HEK293 (cell line): ENCODE data around the gene SPDL1.

Source experiments
- CTCF ChIP-seq: fragments of 450-650 bp; formaldehyde crosslinking; IDR thresholded peaks from 2 replicates; pipeline ENCODE4 v1.5.1; 2016; ENCODE audit warnings: missing biosample characterization, missing genetic modification characterization
- FEZF1 ChIP-seq: fragments of 450-650 bp; formaldehyde crosslinking; IDR thresholded peaks from 2 replicates; pipeline ENCODE4 v1.5.1; 2016; ENCODE audit warnings: missing biosample characterization, missing genetic modification characterization
- ZBTB11 ChIP-seq: fragments of 450-650 bp; formaldehyde crosslinking; conservative IDR thresholded peaks from 2 replicates; pipeline ENCODE4 v1.5.1; 2016; ENCODE audit warnings: low read depth, missing biosample characterization, missing genetic modification characterization
- ZNF610 ChIP-seq: fragments of 450-650 bp; formaldehyde crosslinking; IDR thresholded peaks from 2 replicates; pipeline ENCODE4 v1.5.1; 2016; ENCODE audit warnings: missing biosample characterization, missing genetic modification characterization, borderline replicate concordance
- ZNF701 ChIP-seq: fragments of 450-650 bp; formaldehyde crosslinking; IDR thresholded peaks from 2 replicates; pipeline ENCODE4 v1.5.1; 2016; ENCODE audit warnings: missing biosample characterization, missing genetic modification characterization
- TF ChIP-seq, protein P1 (sequence below): fragments of 450-650 bp; formaldehyde crosslinking; IDR thresholded peaks from 2 replicates; pipeline ENCODE4 v1.5.1; 2016; ENCODE audit warnings: missing biosample characterization, missing genetic modification characterization

- TF ChIP-seq CTCF = no peak
- TF ChIP-seq, protein P1, sequence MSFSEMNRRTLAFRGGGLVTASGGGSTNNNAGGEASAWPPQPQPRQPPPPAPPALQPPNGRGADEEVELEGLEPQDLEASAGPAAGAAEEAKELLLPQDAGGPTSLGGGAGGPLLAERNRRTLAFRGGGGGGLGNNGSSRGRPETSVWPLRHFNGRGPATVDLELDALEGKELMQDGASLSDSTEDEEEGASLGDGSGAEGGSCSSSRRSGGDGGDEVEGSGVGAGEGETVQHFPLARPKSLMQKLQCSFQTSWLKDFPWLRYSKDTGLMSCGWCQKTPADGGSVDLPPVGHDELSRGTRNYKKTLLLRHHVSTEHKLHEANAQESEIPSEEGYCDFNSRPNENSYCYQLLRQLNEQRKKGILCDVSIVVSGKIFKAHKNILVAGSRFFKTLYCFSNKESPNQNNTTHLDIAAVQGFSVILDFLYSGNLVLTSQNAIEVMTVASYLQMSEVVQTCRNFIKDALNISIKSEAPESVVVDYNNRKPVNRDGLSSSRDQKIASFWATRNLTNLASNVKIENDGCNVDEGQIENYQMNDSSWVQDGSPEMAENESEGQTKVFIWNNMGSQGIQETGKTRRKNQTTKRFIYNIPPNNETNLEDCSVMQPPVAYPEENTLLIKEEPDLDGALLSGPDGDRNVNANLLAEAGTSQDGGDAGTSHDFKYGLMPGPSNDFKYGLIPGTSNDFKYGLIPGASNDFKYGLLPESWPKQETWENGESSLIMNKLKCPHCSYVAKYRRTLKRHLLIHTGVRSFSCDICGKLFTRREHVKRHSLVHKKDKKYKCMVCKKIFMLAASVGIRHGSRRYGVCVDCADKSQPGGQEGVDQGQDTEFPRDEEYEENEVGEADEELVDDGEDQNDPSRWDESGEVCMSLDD (tag by site-specific recombination) = no peak
- no peak for TF ChIP-seq ZNF701 (tag by site-specific recombination)
- TF ChIP-seq ZNF610 = no peak
- no peak for TF ChIP-seq ZBTB11
- no peak for TF ChIP-seq FEZF1 (tag by site-specific recombination)
Observed at GRCh38 chr5:169592937-169593650, 9.5 kb downstream of the SPDL1 start.
